Lower lobe of right lung (tissue), 2 donors: ENCODE results near the gene CGB1. TPM values are rescaled to one million over a fixed set of nuclear protein-coding genes. Genes with fewer than 3 reads are reported as not detected.
"Not testable (repeated sequence)": the region's sequence is repeated elsewhere in the genome, so short reads cannot be mapped to it uniquely, and the experiment has no call there.

Source experiments
- ATAC-seq, 2 donors: fragments of 200-7000 bp; cut with Tn5 transposase; one replicate each; pipeline ENCODE4 v1.9.1; 2020 to 2022; ENCODE audit warnings: mild to moderate bottlenecking in 2 of 2, moderate library complexity in 2 of 2
- DNase-seq: peaks from one replicate; pipeline ENCODE4 v3.0.0-alpha.2; 2020
- H3K27ac ChIP-seq: fragments of 200-600 bp; one replicate; pipeline ENCODE4 v1.8.0; 2022
- H3K27me3 ChIP-seq: fragments of 200-600 bp; one replicate; pipeline ENCODE4 v1.8.0; 2022; ENCODE audit warnings: low read depth
- H3K36me3 ChIP-seq: fragments of 200-600 bp; one replicate; pipeline ENCODE4 v1.8.0; 2022; ENCODE audit warnings: mild to moderate bottlenecking
- H3K4me1 ChIP-seq: fragments of 200-600 bp; one replicate; pipeline ENCODE4 v1.8.0; 2022
- H3K4me3 ChIP-seq: fragments of 200-600 bp; one replicate; pipeline ENCODE4 v1.8.0; 2022; ENCODE audit warnings: mild to moderate bottlenecking
- H3K9me3 ChIP-seq: fragments of 200-600 bp; one replicate; pipeline ENCODE4 v1.8.0; 2022
- intact Hi-C: fragments of 100-400 bp; cut with DNase I; formaldehyde crosslinking; loops from one replicate; pipeline ENCODE4 v1.11.0; 2022
- total RNA-seq: library from RNA; stranded (reverse); fragmentation: NEBNext Ultra II Directional; extraction: Animal tissue kit (Norgen Biotek cat#: 25700); gene quantifications from one replicate; pipeline ENCODE4 v1.2.1, GENCODE V29; 2021
- TF ChIP-seq, protein P1 (sequence below): fragments of 200-600 bp; IDR thresholded peaks from one replicate; pipeline ENCODE4 v1.8.0; 2022; ENCODE audit warnings: antibody characterized with exemption, mild to moderate bottlenecking
- donor health status: DM: no; HTN: yes; CAD: no; lungs with severe emphysema.

Gene CGB1
- total RNA-seq, 1 donor from 2014 or later = not detected

DNA sequence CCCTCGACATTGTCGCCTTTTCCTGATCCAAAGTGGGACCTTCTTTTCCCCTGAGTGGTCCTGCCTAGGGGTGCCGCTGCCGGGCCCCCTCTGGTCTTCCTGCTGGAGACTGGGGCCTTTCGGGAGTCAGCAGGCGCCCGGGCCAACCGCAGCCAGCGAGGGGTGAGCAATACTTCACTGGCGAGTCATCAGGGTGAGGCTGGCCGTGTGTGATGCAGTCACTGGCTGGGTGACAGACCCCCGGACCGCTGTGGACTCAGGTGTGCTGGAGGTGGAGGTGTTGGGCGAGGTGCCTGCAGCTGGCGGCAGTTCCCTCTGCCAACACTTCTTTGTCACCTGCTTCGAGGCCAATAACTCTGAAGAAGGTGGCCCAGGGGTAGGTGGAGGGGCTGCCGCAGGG lies 5.5 kb upstream of the CGB1 start:
- ATAC-seq (no peak), DNase-seq (no peak)
- Histone ChIP-seq H3K27me3 (no peaks in the 10 kb centered on the region), H3K4me3 (no peak overlapping the region), H3K27ac (no peak overlapping the region), H3K9me3 (no peaks in the 10 kb centered on the region), H3K36me3 (no peaks in the 10 kb centered on the region), H3K4me1 (no peaks in the 10 kb centered on the region)
- TF ChIP-seq, protein P1, sequence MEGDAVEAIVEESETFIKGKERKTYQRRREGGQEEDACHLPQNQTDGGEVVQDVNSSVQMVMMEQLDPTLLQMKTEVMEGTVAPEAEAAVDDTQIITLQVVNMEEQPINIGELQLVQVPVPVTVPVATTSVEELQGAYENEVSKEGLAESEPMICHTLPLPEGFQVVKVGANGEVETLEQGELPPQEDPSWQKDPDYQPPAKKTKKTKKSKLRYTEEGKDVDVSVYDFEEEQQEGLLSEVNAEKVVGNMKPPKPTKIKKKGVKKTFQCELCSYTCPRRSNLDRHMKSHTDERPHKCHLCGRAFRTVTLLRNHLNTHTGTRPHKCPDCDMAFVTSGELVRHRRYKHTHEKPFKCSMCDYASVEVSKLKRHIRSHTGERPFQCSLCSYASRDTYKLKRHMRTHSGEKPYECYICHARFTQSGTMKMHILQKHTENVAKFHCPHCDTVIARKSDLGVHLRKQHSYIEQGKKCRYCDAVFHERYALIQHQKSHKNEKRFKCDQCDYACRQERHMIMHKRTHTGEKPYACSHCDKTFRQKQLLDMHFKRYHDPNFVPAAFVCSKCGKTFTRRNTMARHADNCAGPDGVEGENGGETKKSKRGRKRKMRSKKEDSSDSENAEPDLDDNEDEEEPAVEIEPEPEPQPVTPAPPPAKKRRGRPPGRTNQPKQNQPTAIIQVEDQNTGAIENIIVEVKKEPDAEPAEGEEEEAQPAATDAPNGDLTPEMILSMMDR = no peak
- intact Hi-C loops = no loop called here

DNA sequence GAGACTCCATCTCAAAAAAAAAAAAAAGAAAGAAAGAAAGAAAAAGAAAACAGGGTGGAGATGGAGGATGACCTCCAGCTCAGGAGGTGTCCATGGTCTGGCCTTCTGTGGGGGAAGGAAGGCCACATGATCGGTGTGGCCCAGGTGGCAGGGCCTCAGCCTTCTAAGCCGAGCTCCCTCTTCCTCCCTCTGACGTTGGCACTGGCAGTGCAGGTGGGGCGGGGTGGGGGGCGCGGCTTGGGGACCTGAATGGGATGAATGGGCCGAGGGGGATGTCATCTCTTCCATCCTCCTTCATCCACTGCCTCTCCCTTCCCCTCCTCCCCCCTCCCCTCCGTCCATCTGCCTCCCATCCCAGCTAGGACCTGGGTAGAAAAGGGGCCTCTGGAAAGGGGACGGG lies 3.0 kb upstream of the CGB1 start:
- H3K9me3 ChIP-seq, ATAC-seq, H3K27ac ChIP-seq, H3K4me3 ChIP-seq, H3K4me1 ChIP-seq, DNase-seq, H3K27me3 ChIP-seq, intact Hi-C loops, H3K36me3 ChIP-seq: not testable (repeated sequence)

DNA sequence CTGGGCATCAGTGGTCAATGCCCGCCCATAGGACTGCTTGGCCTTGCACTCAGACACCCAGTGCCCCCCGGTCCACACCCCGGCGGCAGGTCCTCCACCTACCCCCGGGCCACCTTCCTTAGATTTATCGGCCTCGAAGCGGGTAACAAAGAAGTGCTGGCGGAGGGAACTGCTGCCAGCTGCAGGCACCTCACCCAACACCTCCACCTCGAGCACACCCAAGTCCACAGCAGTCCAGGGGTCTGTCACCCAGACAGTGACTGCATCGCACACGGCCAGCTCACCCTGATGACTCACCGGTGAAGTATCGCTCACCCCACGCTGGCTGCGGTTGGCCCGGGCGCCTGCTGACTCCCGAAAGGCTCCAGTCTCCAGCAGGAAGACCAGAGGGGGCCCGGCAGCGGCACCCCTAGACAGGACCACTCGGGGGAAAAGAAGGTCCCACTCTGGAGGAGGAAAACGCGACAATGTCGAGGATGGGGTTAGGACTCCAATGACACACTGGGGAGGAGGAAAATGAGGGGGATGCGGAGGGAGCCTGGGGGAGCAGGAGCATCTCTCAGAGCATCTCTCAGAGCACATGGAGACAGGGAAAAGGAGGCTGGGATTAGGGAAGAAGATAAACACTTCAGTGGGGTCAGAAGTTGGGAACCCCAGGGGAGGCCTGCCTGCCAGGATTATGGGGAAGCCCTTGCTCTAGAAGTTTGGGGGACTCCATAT lies 2.0 kb upstream of the CGB1 start:
- DNase-seq, intact Hi-C loops, H3K36me3 ChIP-seq, H3K27ac ChIP-seq, H3K9me3 ChIP-seq, ATAC-seq, H3K4me1 ChIP-seq, H3K4me3 ChIP-seq, H3K27me3 ChIP-seq: not testable (repeated sequence)

GRCh38 chr19:49038111-49038510 lies 1.4 kb upstream of the CGB1 start:
- H3K4me1 ChIP-seq, H3K27me3 ChIP-seq, H3K36me3 ChIP-seq, H3K9me3 ChIP-seq, ATAC-seq, H3K27ac ChIP-seq, intact Hi-C loops, DNase-seq, H3K4me3 ChIP-seq: not testable (repeated sequence)

DNA sequence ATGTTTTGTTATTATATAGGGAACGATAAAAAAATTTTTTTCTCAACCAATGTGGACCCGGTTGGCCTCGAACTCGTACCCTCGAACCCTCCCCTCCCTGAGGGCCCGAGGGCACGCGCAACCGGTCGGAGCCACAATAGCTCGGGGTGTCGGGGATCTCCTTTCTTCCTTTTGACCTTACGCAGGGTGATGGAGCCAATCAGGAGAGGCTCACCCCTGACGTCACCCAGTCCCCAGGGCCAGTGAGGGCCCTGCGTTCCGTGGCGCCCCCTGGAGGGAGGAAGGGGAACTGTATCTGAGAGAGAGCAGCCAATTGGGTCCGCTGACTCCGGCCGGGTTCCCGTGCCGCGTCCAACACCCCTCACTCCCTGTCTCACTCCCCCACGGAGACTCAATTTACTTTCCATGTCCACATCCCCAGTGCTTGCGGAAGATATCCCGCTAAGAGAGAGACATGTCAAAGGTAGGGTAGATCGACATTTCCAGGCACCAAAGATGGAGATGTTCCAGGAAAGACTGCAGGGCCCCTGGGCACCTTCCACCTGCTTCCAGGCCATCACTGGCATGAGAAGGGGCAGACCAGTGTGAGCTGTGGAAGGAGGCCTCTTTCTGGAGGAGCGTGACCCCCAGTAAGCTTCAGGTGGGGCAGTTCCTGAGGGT lies 4.9 kb downstream of the CGB1 start, which contains the start of gene CGB2:
Gene CGB2 (plus strand): TSS at position 249 of the 660 bp plus-strand sequence. CDS start 206 bp downstream, at position 455.
- peak; percentile 51 for DNase-seq
- H3K4me3 ChIP-seq = not testable (repeated sequence)
- TF ChIP-seq, protein P1 = peak; percentile 33

DNA sequence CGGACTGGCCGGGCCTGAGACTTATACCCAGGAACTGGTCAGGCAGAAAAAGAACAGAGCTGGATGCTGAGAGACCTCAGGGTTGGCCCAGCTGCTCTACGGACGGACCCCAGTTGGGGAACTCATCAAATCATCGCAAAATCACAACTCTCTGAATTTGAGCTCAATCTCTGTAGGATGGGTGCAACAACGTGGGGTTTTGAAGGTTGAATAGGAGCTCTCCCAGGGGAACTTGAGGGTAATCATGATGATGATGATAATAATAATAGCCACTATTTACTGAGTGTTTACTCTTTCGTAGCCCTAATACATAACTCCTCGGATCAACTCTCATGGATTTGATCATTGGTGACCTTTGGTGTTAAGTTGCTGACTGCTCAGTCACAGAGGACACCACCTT lies 6.4 kb downstream of the CGB1 start:
- ATAC-seq, intact Hi-C loops, H3K36me3 ChIP-seq, H3K9me3 ChIP-seq, DNase-seq, H3K4me1 ChIP-seq, H3K27me3 ChIP-seq, H3K4me3 ChIP-seq, H3K27ac ChIP-seq: not testable (repeated sequence)

More for the DNA sequence above, 4.9 kb downstream of the CGB1 start, which contains the start of gene CGB2:
- intact Hi-C loops, H3K4me1 ChIP-seq, H3K36me3 ChIP-seq, H3K27me3 ChIP-seq, ATAC-seq, H3K27ac ChIP-seq, H3K9me3 ChIP-seq: not testable (repeated sequence)

DNA sequence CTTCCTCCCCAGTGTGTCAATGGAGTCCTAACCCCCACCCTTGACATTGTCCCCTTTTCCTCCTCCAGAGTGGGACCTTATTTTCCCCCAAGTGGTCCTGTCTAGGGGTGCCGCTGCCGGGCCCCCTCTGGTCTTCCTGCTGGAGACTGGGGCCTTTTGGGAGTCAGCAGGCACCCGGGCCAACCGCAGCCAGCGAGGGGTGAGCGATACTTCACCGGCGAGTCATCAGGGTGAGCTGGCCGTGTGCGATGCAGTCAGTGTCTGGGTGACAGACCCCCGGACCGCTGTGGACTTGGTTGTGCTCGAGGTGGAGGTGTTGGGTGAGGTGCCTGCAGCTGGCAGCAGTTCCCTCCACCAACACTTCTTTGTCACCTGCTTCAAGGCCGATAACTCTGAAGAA lies 6.9 kb downstream of the CGB1 start:
- H3K9me3 ChIP-seq, H3K4me3 ChIP-seq, ATAC-seq, DNase-seq, H3K4me1 ChIP-seq, H3K27ac ChIP-seq, H3K36me3 ChIP-seq, intact Hi-C loops, H3K27me3 ChIP-seq: not testable (repeated sequence)

GRCh38 chr19:49028686-49029085 lies 8.0 kb downstream of the CGB1 start:
- ATAC-seq, intact Hi-C loops, DNase-seq: not testable (repeated sequence)

GRCh38 chr19:49025599-49025998 lies 11.1 kb downstream of the CGB1 start:
- ATAC-seq, H3K4me3 ChIP-seq, H3K4me1 ChIP-seq, DNase-seq, H3K36me3 ChIP-seq, H3K9me3 ChIP-seq, H3K27ac ChIP-seq, H3K27me3 ChIP-seq, intact Hi-C loops: not testable (repeated sequence)

More at GRCh38 chr19:49028686-49029085, 8.0 kb downstream of the CGB1 start:
- not testable (repeated sequence) for H3K27me3 ChIP-seq, H3K4me1 ChIP-seq, H3K9me3 ChIP-seq, H3K4me3 ChIP-seq, H3K27ac ChIP-seq, H3K36me3 ChIP-seq

GRCh38 chr19:49025088-49025487 lies 11.6 kb downstream of the CGB1 start:
- intact Hi-C loops, H3K4me1 ChIP-seq, H3K9me3 ChIP-seq, DNase-seq, H3K4me3 ChIP-seq, H3K27me3 ChIP-seq, H3K36me3 ChIP-seq, ATAC-seq, H3K27ac ChIP-seq: not testable (repeated sequence)

DNA sequence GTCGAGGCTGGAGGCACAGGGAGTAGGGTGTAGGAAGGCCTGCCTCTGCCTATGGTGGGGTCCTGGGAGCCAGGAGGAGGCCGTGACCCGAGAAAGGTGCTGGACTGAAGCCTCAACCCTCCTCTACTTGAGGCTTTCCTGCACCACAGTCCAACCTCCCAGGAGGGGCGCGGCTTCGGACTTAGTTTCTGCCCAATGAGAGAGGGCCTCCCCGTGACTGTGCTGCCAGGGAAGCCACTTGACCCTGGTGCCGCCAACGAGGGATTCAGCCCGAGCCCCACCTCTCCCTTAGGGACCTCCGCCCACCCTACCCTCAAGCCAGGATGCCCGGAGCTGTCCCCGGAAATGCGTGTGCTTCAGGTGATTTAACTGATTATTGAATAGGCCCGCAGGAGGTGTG lies 12.5 kb downstream of the CGB1 start, which contains the start of gene CGB3:
Gene CGB3 (minus strand): TSS at position 101 of the 400 bp plus-strand sequence. CDS start 362 bp downstream, outside the sequence.
- ATAC-seq, intact Hi-C loops, H3K4me1 ChIP-seq, H3K27ac ChIP-seq, H3K27me3 ChIP-seq, H3K36me3 ChIP-seq, DNase-seq, H3K9me3 ChIP-seq, H3K4me3 ChIP-seq: not testable (repeated sequence)
